HepG2 (cell line): ENCODE results near the gene YWHAB. TPM values are rescaled to one million over a fixed set of nuclear protein-coding genes. Genes with fewer than 3 reads are reported as not detected.

Experiments
- ATF3 ChIP-seq: sonication (generic); formaldehyde crosslinking; IDR thresholded peaks from 2 replicates; pipeline ENCODE4 v1.4.0; 2020; ENCODE audit warnings: missing genetic modification reagents
- CENPX ChIP-seq: sonication (generic); formaldehyde crosslinking; IDR thresholded peaks from 2 replicates; pipeline ENCODE4 v1.9.0; 2021; ENCODE audit warnings: mild to moderate bottlenecking, missing genetic modification reagents, moderate library complexity
- FOXK2 ChIP-seq: fragments of 450-650 bp; IDR thresholded peaks from 2 replicates; pipeline ENCODE4 v1.6.1; 2016
- HNRNPLL ChIP-seq: fragments of 200-400 bp; formaldehyde crosslinking; IDR thresholded peaks from 2 replicates; pipeline ENCODE4 v1.6.1; 2017; ENCODE audit warnings: mild to moderate bottlenecking, low read depth, low read length; ENCODE audit not compliant: poor library complexity, severe bottlenecking
- JUN ChIP-seq: sonication (generic); formaldehyde crosslinking; IDR thresholded peaks from 2 replicates; pipeline ENCODE4 v1.4.0; 2020; ENCODE audit warnings: mild to moderate bottlenecking, missing genetic modification reagents
- KLF16 ChIP-seq, 2 experiments: sonication (generic) in 1 of 2; formaldehyde crosslinking in 1 of 2; IDR thresholded peaks; 2 replicates each; pipeline versions ENCODE4 v1.6.1 to v1.8.0; 2016 to 2023; ENCODE audit warnings: missing genetic modification reagents in 2 of 2, missing compliant biosample characterization in 1 of 2
- NR2C2 ChIP-seq: sonication (generic); formaldehyde crosslinking; IDR thresholded peaks from 2 replicates; pipeline ENCODE4 v1.4.0; 2020; ENCODE audit warnings: missing genetic modification reagents, mild to moderate bottlenecking, moderate library complexity, borderline replicate concordance
- RERE ChIP-seq: IDR thresholded peaks from 2 replicates; pipeline ENCODE4 v1.6.1; 2016; ENCODE audit warnings: low read depth, missing genetic modification reagents, missing compliant biosample characterization
- RFXANK ChIP-seq: IDR thresholded peaks from 2 replicates; pipeline ENCODE4 v1.6.1; 2016
- SP2 ChIP-seq: sonication (generic); formaldehyde crosslinking; IDR thresholded peaks from 2 replicates; pipeline ENCODE4 v1.5.1; 2020; ENCODE audit warnings: mild to moderate bottlenecking, missing genetic modification reagents
- TMF1 ChIP-seq: sonication (generic); formaldehyde crosslinking; IDR thresholded peaks from 2 replicates; pipeline ENCODE4 v1.8.1; 2022; ENCODE audit warnings: low read depth, missing genetic modification reagents
- ZFYVE20 ChIP-seq: sonication (generic); formaldehyde crosslinking; IDR thresholded peaks from 2 replicates; pipeline ENCODE4 v1.8.0; 2023; ENCODE audit warnings: low read depth, mild to moderate bottlenecking, moderate library complexity, missing genetic modification reagents, borderline replicate concordance
- ZHX1 ChIP-seq: sonication (generic); formaldehyde crosslinking; IDR thresholded peaks from 2 replicates; pipeline ENCODE4 v1.8.1; 2022; ENCODE audit warnings: low read depth, mild to moderate bottlenecking, missing genetic modification reagents
- ZNF180 ChIP-seq: sonication (generic); formaldehyde crosslinking; IDR thresholded peaks from 2 replicates; pipeline ENCODE4 v1.4.0; 2020; ENCODE audit warnings: low read depth, missing genetic modification reagents, borderline replicate concordance
- ZNF292 ChIP-seq: sonication (generic); formaldehyde crosslinking; IDR thresholded peaks from 2 replicates; pipeline ENCODE4 v1.8.1; 2022; ENCODE audit warnings: mild to moderate bottlenecking, low read depth, missing genetic modification reagents, borderline replicate concordance
- ZNF713 ChIP-seq: sonication (generic); formaldehyde crosslinking; IDR thresholded peaks from 2 replicates; pipeline ENCODE4 v1.4.0; 2020; ENCODE audit warnings: mild to moderate bottlenecking, missing genetic modification reagents
- ZNF782 ChIP-seq: sonication (generic); formaldehyde crosslinking; IDR thresholded peaks from 2 replicates; pipeline ENCODE4 v1.4.0; 2020; ENCODE audit warnings: missing genetic modification reagents, mild to moderate bottlenecking, borderline replicate concordance
- ZNF883 ChIP-seq: sonication (generic); formaldehyde crosslinking; IDR thresholded peaks from 2 replicates; pipeline ENCODE4 v1.5.1; 2020; ENCODE audit warnings: mild to moderate bottlenecking, missing genetic modification reagents; ENCODE audit errors: not compliant biosample characterization
- polyA plus RNA-seq, 8 experiments: library from polyadenylated mRNA; depleted of rRNA in 3 of 8; stranded (reverse) in 7 of 8; unstranded in 1 of 8; fragments of >200 nt; fragmentation: Illumina TruSeq in 4 of 8; extraction: Trizol in 4 of 8; gene quantifications; 2 replicates each; pipeline versions ENCODE4 v1.2.1 to v1.2.3, GENCODE V29; 2011 to 2016; ENCODE audit warnings: low read depth in 4 of 8, missing spikeins in 1 of 8, mixed read lengths in 1 of 8; ENCODE audit not compliant: insufficient read depth in 1 of 8
- total RNA-seq, 5 experiments: library from RNA; depleted of rRNA; stranded (reverse); fragments of >200 nt; fragmentation: Illumina TruSeq; extraction: Trizol; gene quantifications; 2 replicates each; pipeline ENCODE4 v1.2.3, GENCODE V29; 2016; ENCODE audit warnings: low read depth in 1 of 5
- TF ChIP-seq, protein P1 (sequence below): fragments of 450-650 bp; IDR thresholded peaks from 2 replicates; pipeline ENCODE4 v1.6.1; 2016

The YWHAB gene
- total and polyA plus RNA-seq, 2 of the 13 experiments (the other 11 are each of a cell fraction or from before 2014, with no cell fraction given), result 77.2 to 121 TPM

DNA sequence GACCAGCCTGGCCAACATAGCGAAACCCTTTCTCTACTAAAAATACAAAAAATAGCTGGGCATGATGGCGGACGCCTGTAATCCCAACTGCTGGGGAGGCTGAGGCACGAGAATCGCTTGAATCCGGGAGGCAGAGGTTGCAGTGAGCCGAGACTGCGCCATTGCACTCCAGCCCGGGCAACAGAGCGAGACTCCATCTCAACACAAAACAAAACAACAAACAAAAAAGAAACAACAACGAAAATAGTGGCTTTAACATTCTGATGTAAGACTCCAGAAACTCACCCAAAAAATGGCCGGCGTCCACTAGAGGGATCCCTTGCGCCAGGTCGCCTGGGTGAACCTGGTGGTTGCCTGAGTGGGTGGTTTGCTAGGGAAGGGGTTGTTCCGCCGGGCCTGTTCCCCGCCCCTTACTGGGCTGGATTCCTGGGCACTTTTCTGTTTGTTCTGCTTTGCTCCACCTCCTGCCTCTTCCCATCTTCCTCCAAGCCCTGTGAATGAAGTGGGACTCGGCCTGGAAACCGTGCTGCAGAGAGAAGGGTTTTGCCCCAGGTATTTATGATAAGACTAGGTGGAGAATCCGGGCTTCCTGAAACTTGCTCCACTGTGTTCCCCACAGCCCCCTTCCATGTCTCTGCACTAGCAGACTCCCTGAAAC, 25.9 kb downstream of the YWHAB start (continued):
- TF ChIP-seq ZNF883 (no peak), ZHX1 (CRISPR knock-in tag) (0 out of 2 replicates have a peak, but pooled peaks have one; percentile 74), FOXK2 (0 out of 2 replicates have a peak, but pooled peaks have one; percentile 41), ZNF180 (CRISPR knock-in tag) (no peak), SP2 (CRISPR knock-in tag) (no peak), ATF3 (CRISPR knock-in tag) (no peak; the same call in 1 of the 2 replicates), ZNF782 (CRISPR knock-in tag) (0 out of 2 replicates have a peak, but pooled peaks have one; percentile 83), RERE (CRISPR knock-in tag) (no peak; the same call in 1 of the 2 replicates), RFXANK (0 out of 2 replicates have a peak, but pooled peaks have one; percentile 71), NR2C2 (CRISPR knock-in tag) (peak; percentile 21; the same call in 1 of the 2 replicates), JUN (no peak), HNRNPLL (peak; percentile 72), TMF1 (no peak), ZNF292 (CRISPR knock-in tag) (no peak), CENPX (CRISPR knock-in tag) (no peak), ZNF713 (CRISPR knock-in tag) (no peak), KLF16 (CRISPR knock-in tag; IDR thresholded peaks at IDR 0.05) (peak in 1 of 2 experiments; percentile 91; a peak in 2 of 4 replicates), ZFYVE20 (CRISPR knock-in tag) (no peak)
- TF ChIP-seq, protein P1, sequence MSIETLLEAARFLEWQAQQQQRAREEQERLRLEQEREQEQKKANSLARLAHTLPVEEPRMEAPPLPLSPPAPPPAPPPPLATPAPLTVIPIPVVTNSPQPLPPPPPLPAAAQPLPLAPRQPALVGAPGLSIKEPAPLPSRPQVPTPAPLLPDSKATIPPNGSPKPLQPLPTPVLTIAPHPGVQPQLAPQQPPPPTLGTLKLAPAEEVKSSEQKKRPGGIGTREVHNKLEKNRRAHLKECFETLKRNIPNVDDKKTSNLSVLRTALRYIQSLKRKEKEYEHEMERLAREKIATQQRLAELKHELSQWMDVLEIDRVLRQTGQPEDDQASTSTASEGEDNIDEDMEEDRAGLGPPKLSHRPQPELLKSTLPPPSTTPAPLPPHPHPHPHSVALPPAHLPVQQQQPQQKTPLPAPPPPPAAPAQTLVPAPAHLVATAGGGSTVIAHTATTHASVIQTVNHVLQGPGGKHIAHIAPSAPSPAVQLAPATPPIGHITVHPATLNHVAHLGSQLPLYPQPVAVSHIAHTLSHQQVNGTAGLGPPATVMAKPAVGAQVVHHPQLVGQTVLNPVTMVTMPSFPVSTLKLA, result no peak
